Sigmoid colon (tissue), 4 donors: Measurements from ENCODE around the gene GUCA1C.

Experiments
- POLR2AphosphoS5 ChIP-seq, 4 donors: sonication (generic); formaldehyde crosslinking; IDR thresholded peaks; one replicate each; pipeline ENCODE4 v1.6.1; 2017; ENCODE audit warnings: antibody characterized with exemption in 4 of 4
- TF ChIP-seq, protein P1 (sequence below), 4 experiments: fragments of 450-650 bp in 3 of 4; fragments of 200-600 bp in 1 of 4; IDR thresholded peaks; one replicate each; pipeline ENCODE4 v1.5.1; 2016 to 2019; ENCODE audit warnings: antibody characterized with exemption in 4 of 4, mild to moderate bottlenecking in 3 of 4, moderate library complexity in 2 of 4

DNA sequence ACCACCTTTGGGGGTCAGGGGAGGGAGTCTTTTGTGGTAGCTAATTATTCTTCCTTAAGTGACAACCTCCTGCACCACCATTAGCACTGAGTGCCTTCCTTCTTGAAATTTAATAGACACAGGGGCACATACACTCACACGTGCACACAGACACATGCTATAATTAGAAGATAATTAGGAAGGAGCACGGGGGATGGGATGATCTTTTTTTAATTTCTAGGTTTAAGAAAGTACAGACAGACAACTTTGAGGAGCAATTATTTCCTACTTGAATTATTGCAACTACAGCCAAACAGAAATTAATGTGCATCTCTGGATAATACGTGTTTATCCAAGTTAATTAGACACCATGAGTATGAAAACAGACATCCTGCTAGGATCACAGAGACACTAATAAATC is 44.8 kb upstream of the GUCA1C start:
- TF ChIP-seq, protein P1, sequence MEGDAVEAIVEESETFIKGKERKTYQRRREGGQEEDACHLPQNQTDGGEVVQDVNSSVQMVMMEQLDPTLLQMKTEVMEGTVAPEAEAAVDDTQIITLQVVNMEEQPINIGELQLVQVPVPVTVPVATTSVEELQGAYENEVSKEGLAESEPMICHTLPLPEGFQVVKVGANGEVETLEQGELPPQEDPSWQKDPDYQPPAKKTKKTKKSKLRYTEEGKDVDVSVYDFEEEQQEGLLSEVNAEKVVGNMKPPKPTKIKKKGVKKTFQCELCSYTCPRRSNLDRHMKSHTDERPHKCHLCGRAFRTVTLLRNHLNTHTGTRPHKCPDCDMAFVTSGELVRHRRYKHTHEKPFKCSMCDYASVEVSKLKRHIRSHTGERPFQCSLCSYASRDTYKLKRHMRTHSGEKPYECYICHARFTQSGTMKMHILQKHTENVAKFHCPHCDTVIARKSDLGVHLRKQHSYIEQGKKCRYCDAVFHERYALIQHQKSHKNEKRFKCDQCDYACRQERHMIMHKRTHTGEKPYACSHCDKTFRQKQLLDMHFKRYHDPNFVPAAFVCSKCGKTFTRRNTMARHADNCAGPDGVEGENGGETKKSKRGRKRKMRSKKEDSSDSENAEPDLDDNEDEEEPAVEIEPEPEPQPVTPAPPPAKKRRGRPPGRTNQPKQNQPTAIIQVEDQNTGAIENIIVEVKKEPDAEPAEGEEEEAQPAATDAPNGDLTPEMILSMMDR (IDR thresholded peaks at IDR 0.05): no peak
- TF ChIP-seq POLR2AphosphoS5 (IDR thresholded peaks at IDR 0.05): no peak
